Endodermal cell (in vitro differentiated cells): ENCODE results near the gene WDR47. TPM values are rescaled to one million over a fixed set of nuclear protein-coding genes. Genes with fewer than 3 reads are reported as not detected.

Experiments used
- DNase-seq: peaks from one replicate; pipeline ENCODE4 v3.0.0-alpha.2; 2017
- H3K27ac ChIP-seq: 2 replicates; pipeline ENCODE4 v1.5.1; 2013; ENCODE audit warnings: mild to moderate bottlenecking, low read depth, low read length, moderate library complexity
- H3K27me3 ChIP-seq: 2 replicates; pipeline ENCODE4 v1.6.1; 2013; ENCODE audit warnings: mild to moderate bottlenecking, low read length, moderate library complexity; ENCODE audit not compliant: insufficient read depth, control insufficient read depth, poor library complexity, severe bottlenecking
- H3K36me3 ChIP-seq: 2 replicates; pipeline ENCODE4 v1.7.0; 2013; ENCODE audit warnings: mild to moderate bottlenecking, low read length, moderate library complexity; ENCODE audit not compliant: control insufficient read depth, insufficient read depth
- H3K4me1 ChIP-seq: one replicate; pipeline ENCODE4 v1.7.0; 2013; ENCODE audit warnings: low read length; ENCODE audit not compliant: control insufficient read depth, insufficient read depth
- H3K4me3 ChIP-seq: 2 replicates; pipeline ENCODE4 v1.5.1; 2013; ENCODE audit warnings: mild to moderate bottlenecking, low read length, moderate library complexity
- H3K9ac ChIP-seq: 2 replicates; pipeline ENCODE4 v1.6.1; 2013; ENCODE audit warnings: mild to moderate bottlenecking, low read length, moderate library complexity; ENCODE audit not compliant: poor library complexity, severe bottlenecking; ENCODE audit errors: extremely low read depth
- H3K9me3 ChIP-seq: 2 replicates; pipeline ENCODE4 v1.6.1; 2013; ENCODE audit warnings: mild to moderate bottlenecking, low read length, moderate library complexity; ENCODE audit not compliant: control insufficient read depth
- H3K27ac Mint-ChIP-seq: 2 replicates; pipeline ENCODE4 v1.8.0; 2020; ENCODE audit warnings: mixed read lengths
- H3K27me3 Mint-ChIP-seq: 2 replicates; pipeline ENCODE4 v1.8.0; 2021; ENCODE audit warnings: mild to moderate bottlenecking, mixed read lengths; ENCODE audit not compliant: insufficient read depth
- H3K36me3 Mint-ChIP-seq: 2 replicates; pipeline ENCODE4 v1.8.0; 2020; ENCODE audit warnings: low read depth, mixed read lengths
- H3K4me1 Mint-ChIP-seq: 2 replicates; pipeline ENCODE4 v1.8.0; 2020; ENCODE audit warnings: mixed read lengths
- H3K4me3 Mint-ChIP-seq: 2 replicates; pipeline ENCODE4 v1.8.0; 2020; ENCODE audit warnings: mild to moderate bottlenecking, moderate library complexity, mixed read lengths
- H3K9me3 Mint-ChIP-seq: 2 replicates; pipeline ENCODE4 v1.8.0; 2020; ENCODE audit warnings: mild to moderate bottlenecking, mixed read lengths
- WGBS, 2 experiments: methylation state at CpG; one replicate each; pipeline versions ENCODE4 v1.1.5 to v1.1.7; 2013; ENCODE audit warnings: missing lambda C conversion rate in 2 of 2, mixed read lengths in 1 of 2; ENCODE audit not compliant: insufficient coverage in 1 of 2, insufficient read length in 1 of 2; 5-methylcytosine and 5-hydroxymethylcytosine counted together
- total RNA-seq, 2 donors: library from RNA; stranded (reverse); fragmentation: NEBNext Ultra II Directional in 1 of 2; extraction: Animal tissue kit (Norgen Biotek cat#: 25700) in 1 of 2; gene quantifications; 2 replicates in 1 of 2; 3 replicates in 1 of 2; pipeline ENCODE4 v1.2.1, GENCODE V29; 2021
- TF ChIP-seq, protein P1 (sequence below): fragments of 200-600 bp; sonication (generic); conservative IDR thresholded peaks from 2 replicates; pipeline ENCODE4 v1.5.0; 2021; ENCODE audit warnings: antibody characterized with exemption, mild to moderate bottlenecking

Gene WDR47
- total RNA-seq, 2 donors from 2014 or later = 7.5 to 9.2 TPM

DNA sequence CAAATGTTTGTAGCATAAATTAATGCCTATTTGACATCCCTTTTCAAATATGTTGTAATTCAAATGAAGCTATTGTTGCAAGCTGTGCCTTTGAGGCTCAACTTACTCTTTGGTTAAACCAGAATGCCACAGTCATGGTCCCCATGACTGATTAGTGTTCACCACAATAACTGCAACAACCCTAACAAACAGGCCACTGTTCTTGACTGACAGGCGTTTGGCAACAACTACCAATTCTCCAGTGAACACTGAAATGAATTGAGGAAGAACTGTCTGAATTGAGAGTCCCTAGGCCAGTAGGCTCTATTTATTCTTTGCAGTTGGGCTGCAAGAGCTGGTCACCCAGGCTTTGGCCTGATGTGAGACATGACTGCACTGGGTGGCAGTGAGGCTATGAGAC lies 42.0 kb upstream of the WDR47 start:
- H3K9ac ChIP-seq = no peak overlapping the region
- H3K27ac ChIP-seq = peak overlapping the region; percentile 96
- TF ChIP-seq, protein P1, sequence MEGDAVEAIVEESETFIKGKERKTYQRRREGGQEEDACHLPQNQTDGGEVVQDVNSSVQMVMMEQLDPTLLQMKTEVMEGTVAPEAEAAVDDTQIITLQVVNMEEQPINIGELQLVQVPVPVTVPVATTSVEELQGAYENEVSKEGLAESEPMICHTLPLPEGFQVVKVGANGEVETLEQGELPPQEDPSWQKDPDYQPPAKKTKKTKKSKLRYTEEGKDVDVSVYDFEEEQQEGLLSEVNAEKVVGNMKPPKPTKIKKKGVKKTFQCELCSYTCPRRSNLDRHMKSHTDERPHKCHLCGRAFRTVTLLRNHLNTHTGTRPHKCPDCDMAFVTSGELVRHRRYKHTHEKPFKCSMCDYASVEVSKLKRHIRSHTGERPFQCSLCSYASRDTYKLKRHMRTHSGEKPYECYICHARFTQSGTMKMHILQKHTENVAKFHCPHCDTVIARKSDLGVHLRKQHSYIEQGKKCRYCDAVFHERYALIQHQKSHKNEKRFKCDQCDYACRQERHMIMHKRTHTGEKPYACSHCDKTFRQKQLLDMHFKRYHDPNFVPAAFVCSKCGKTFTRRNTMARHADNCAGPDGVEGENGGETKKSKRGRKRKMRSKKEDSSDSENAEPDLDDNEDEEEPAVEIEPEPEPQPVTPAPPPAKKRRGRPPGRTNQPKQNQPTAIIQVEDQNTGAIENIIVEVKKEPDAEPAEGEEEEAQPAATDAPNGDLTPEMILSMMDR = no peak
- H3K27me3 ChIP-seq = no peaks in the 10 kb centered on the region
- H3K4me3 ChIP-seq = no peak overlapping the region
- Mint-ChIP-seq H3K4me3 (no peak overlapping the region), H3K9me3 (no peaks in the 10 kb centered on the region), H3K27ac (no peak overlapping the region), H3K27me3 (no peaks in the 10 kb centered on the region), H3K4me1 (peaks cover 8% of the 10 kb centered on the region), H3K36me3 (no peaks in the 10 kb centered on the region)
- H3K9me3 ChIP-seq = no peaks in the 10 kb centered on the region
- no peaks in the 10 kb centered on the region for H3K36me3 ChIP-seq
- WGBS, 2 experiments = 60 to 65% methylated on average over 1 of the region's 1 CpG
- no peak for DNase-seq
- no peaks in the 10 kb centered on the region for H3K4me1 ChIP-seq

DNA sequence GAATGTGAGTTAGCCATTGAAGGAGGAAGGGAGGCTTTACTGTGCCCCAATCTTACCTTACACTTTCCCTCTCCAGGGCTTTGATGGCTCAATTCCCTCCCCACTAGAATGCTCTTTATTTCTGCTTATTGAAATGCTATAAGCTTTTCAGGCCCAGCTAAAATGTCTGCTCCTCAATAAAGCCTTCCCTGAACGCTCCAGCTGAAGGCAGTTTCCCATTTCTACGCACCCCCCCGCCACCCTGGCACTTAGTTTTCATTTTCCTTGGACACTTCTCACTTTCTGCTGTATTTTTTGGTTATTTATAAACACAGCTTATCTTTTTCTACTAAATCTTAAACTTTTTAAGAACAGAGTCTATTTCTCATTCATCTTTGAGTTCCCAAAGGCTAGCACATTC lies 41.6 kb upstream of the WDR47 start:
- H3K36me3 ChIP-seq = no peaks in the 10 kb centered on the region
- H3K4me1 ChIP-seq = no peaks in the 10 kb centered on the region
- TF ChIP-seq, protein P1 = no peak
- WGBS, 2 experiments = 88 to 94% methylated on average over 3 of the region's 3 CpGs
- no peak overlapping the region for H3K4me3 ChIP-seq
- Mint-ChIP-seq H3K36me3 (no peaks in the 10 kb centered on the region), H3K27ac (no peak overlapping the region), H3K27me3 (no peaks in the 10 kb centered on the region), H3K4me3 (no peak overlapping the region), H3K4me1 (peaks cover 8% of the 10 kb centered on the region), H3K9me3 (no peaks in the 10 kb centered on the region)
- no peaks in the 10 kb centered on the region for H3K9me3 ChIP-seq
- H3K9ac ChIP-seq = no peak overlapping the region
- no peak for DNase-seq
- peak overlapping the region; percentile 96 for H3K27ac ChIP-seq
- H3K27me3 ChIP-seq = no peaks in the 10 kb centered on the region

DNA sequence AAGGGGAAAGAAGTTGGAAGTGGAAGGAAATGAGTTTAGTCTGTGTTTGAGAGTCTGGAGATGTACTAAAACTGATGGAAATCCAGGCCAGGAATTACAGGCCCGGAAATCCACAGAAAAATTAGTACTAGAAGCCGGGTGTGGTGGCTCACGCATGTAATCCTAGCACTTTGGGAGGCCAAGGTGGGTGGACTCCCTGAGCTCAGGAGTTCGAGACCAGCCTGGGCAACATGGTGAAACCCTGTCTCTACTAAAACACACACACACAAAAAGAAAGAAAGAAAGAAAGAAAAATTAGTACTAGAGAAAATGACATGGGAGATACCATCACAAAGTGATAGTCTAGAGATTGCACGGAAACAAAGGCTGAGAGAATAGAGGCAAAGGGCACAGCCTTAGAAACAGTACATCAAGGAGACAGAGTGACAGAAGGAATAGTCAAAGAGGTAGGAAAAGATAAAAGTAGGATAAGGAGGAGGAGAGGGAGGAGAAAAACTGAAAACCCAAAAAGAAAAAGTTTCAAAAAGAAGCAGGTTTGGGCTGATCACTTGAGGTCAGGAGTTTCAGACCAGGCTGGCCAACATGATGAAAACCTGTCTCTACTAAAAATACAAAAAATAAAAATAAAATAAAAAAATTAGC lies 38.7 kb upstream of the WDR47 start:
- no peak for DNase-seq
- Histone ChIP-seq H3K9me3 (no peaks in the 10 kb centered on the region), H3K4me3 (no peak overlapping the region), H3K9ac (no peak overlapping the region), H3K36me3 (no peaks in the 10 kb centered on the region), H3K4me1 (no peaks in the 10 kb centered on the region), H3K27me3 (no peaks in the 10 kb centered on the region), H3K27ac (no peak overlapping the region)
- Mint-ChIP-seq H3K36me3 (no peaks in the 10 kb centered on the region), H3K27ac (no peak overlapping the region), H3K4me3 (no peak overlapping the region), H3K4me1 (peaks cover 10% of the 10 kb centered on the region), H3K27me3 (no peaks in the 10 kb centered on the region), H3K9me3 (peaks cover 3% of the 10 kb centered on the region)
- WGBS, 2 experiments = 90 to 98% methylated on average over 3 to 5 of the region's 5 CpGs
- TF ChIP-seq, protein P1 = no peak
